Nephron (organoid): Measurements from ENCODE around the gene GJE1.
A peak's percentile ranks its signal among the peaks of the same experiment; 100 is the strongest.
"Not testable (repeated sequence)": the region's sequence is repeated elsewhere in the genome, so short reads cannot be mapped to it uniquely, and the experiment has no call there.

ENCODE experiments used
- H3K27ac Mint-ChIP-seq, 3 experiments: 2 replicates each; pipeline ENCODE4 v1.8.0; 2020; ENCODE audit warnings: mixed read lengths in 3 of 3, mild to moderate bottlenecking in 2 of 3, moderate library complexity in 1 of 3
- H3K27me3 Mint-ChIP-seq: 2 replicates; pipeline ENCODE4 v1.8.0; 2021; ENCODE audit warnings: low read depth, mild to moderate bottlenecking, moderate library complexity, mixed read lengths
- H3K36me3 Mint-ChIP-seq: 2 replicates; pipeline ENCODE4 v1.8.0; 2020; ENCODE audit warnings: low read depth, mixed read lengths
- H3K4me1 Mint-ChIP-seq: 2 replicates; pipeline ENCODE4 v1.8.0; 2020; ENCODE audit warnings: mixed read lengths
- H3K4me3 Mint-ChIP-seq, 3 experiments: 2 replicates each; pipeline ENCODE4 v1.8.0; 2020; ENCODE audit warnings: mild to moderate bottlenecking in 3 of 3, mixed read lengths in 3 of 3, moderate library complexity in 2 of 3
- H3K9me3 Mint-ChIP-seq: 2 replicates; pipeline ENCODE4 v1.8.0; 2020; ENCODE audit warnings: mixed read lengths
- CTCF ChIP-seq, 3 experiments: fragments of 200-600 bp; sonication (generic); IDR thresholded peaks; one replicate each; pipeline ENCODE4 v1.5.0; 2021; ENCODE audit warnings: antibody characterized with exemption in 3 of 3; ENCODE audit not compliant: unreplicated experiment in 3 of 3

Gene GJE1

GRCh38 chr6:142132625-142133024, at the start of gene GJE1:
Gene GJE1 (plus strand): TSS chr6:142132925. CDS start chr6:142133159, 234 bp downstream.
- Mint-ChIP-seq H3K27me3 (no peaks in the 10 kb centered on the region), H3K4me3 (no peak within 1 kb of the TSS), H3K27ac (no peak within 1 kb of the TSS), H3K4me1 (no peaks in the 10 kb centered on the region), H3K36me3 (no peaks in the 10 kb centered on the region), H3K9me3 (peaks cover 3% of the 10 kb centered on the region)
- TF ChIP-seq CTCF (IDR thresholded peaks at IDR 0.05; ENCODE audit: unreplicated experiment in 3 of 3): no peak

GRCh38 chr6:142087950-142088857, 44.5 kb upstream of the GJE1 start:
- no peak for TF ChIP-seq CTCF (IDR thresholded peaks at IDR 0.05; ENCODE audit: unreplicated experiment in 3 of 3)
- Mint-ChIP-seq H3K27ac (no peak overlapping the region), H3K27me3 (peaks cover 18% of the 10 kb centered on the region)

GRCh38 chr6:142088858-142089216, 43.9 kb upstream of the GJE1 start:
- H3K27me3 Mint-ChIP-seq: peaks cover 18% of the 10 kb centered on the region
- no peaks in the 10 kb centered on the region for H3K9me3 Mint-ChIP-seq
- TF ChIP-seq CTCF (IDR thresholded peaks at IDR 0.05; ENCODE audit: unreplicated experiment in 3 of 3): no peak
- no peak overlapping the region for H3K27ac Mint-ChIP-seq
- H3K36me3 Mint-ChIP-seq: no peaks in the 10 kb centered on the region
- H3K4me1 Mint-ChIP-seq: no peaks in the 10 kb centered on the region
- no peak overlapping the region for H3K4me3 Mint-ChIP-seq

More at GRCh38 chr6:142087950-142088857, 44.5 kb upstream of the GJE1 start:
- H3K36me3 Mint-ChIP-seq: no peaks in the 10 kb centered on the region
- H3K4me3 Mint-ChIP-seq: peak overlapping the region in 1 of 3 experiments; percentile 12
- no peaks in the 10 kb centered on the region for H3K4me1 Mint-ChIP-seq
- H3K9me3 Mint-ChIP-seq: no peaks in the 10 kb centered on the region

GRCh38 chr6:142104820-142105219, 27.9 kb upstream of the GJE1 start:
- H3K9me3 Mint-ChIP-seq, H3K36me3 Mint-ChIP-seq, H3K4me3 Mint-ChIP-seq, H3K4me1 Mint-ChIP-seq, H3K27me3 Mint-ChIP-seq, H3K27ac Mint-ChIP-seq: not testable (repeated sequence)

- not testable (repeated sequence) for H3K27ac Mint-ChIP-seq, H3K4me3 Mint-ChIP-seq, H3K36me3 Mint-ChIP-seq, H3K4me1 Mint-ChIP-seq, H3K9me3 Mint-ChIP-seq, H3K27me3 Mint-ChIP-seq
Observed at GRCh38 chr6:142110820-142111219, 21.9 kb upstream of the GJE1 start.

- Mint-ChIP-seq H3K27me3 (no peaks in the 10 kb centered on the region), H3K27ac (no peak overlapping the region), H3K9me3 (no peaks in the 10 kb centered on the region), H3K4me1 (no peaks in the 10 kb centered on the region), H3K4me3 (no peak overlapping the region), H3K36me3 (no peaks in the 10 kb centered on the region)
- peak; percentile 76 to 79 (median 78) for TF ChIP-seq CTCF (IDR thresholded peaks at IDR 0.05; ENCODE audit: unreplicated experiment in 3 of 3)
Observed at GRCh38 chr6:142112451-142113061, 20.2 kb upstream of the GJE1 start.

GRCh38 chr6:142117366-142117765, 15.4 kb upstream of the GJE1 start:
- H3K36me3 Mint-ChIP-seq: no peaks in the 10 kb centered on the region
- no peaks in the 10 kb centered on the region for H3K4me1 Mint-ChIP-seq
- peaks cover 3% of the 10 kb centered on the region for H3K27me3 Mint-ChIP-seq
- H3K4me3 Mint-ChIP-seq: no peak overlapping the region
- H3K27ac Mint-ChIP-seq: no peak overlapping the region
- TF ChIP-seq CTCF (IDR thresholded peaks at IDR 0.05; ENCODE audit: unreplicated experiment in 3 of 3): no peak
- no peaks in the 10 kb centered on the region for H3K9me3 Mint-ChIP-seq
